ENCODE measurements around the gene NPAS3.

- TF ChIP-seq ASH2L (IDR thresholded peaks at IDR 0.05; ENCODE audit: insufficient read length, low read depth, low read length) (no peak), ARNT (IDR thresholded peaks at IDR 0.05) (no peak), DZIP1 (CRISPR knock-in tag; IDR thresholded peaks at IDR 0.05) (no peak), CTCF (CRISPR knock-in tag; IDR thresholded peaks at IDR 0.05) (no peak), POLR2A (IDR thresholded peaks at IDR 0.05; ENCODE audit: insufficient read depth in 1 of 2, low read depth in 2 of 2, low read length in 2 of 2) (no peak), SMARCE1 (IDR thresholded peaks at IDR 0.05; ENCODE audit: borderline replicate concordance) (no peak), ZNF775 (CRISPR knock-in tag; IDR thresholded peaks at IDR 0.05; ENCODE audit: borderline replicate concordance) (no peak), ZNF891 (CRISPR knock-in tag; IDR thresholded peaks at IDR 0.05) (no peak), AKNA (CRISPR knock-in tag; IDR thresholded peaks at IDR 0.05; ENCODE audit: borderline replicate concordance) (no peak), NBN (conservative IDR thresholded peaks at IDR 0.05) (no peak)
Measured at GRCh38 chr14:33239465-33239864, 300.8 kb downstream of the NPAS3 start.

Measured in HepG2 (cell line).